Measurements from ENCODE around the gene MIR17HG.

DNA sequence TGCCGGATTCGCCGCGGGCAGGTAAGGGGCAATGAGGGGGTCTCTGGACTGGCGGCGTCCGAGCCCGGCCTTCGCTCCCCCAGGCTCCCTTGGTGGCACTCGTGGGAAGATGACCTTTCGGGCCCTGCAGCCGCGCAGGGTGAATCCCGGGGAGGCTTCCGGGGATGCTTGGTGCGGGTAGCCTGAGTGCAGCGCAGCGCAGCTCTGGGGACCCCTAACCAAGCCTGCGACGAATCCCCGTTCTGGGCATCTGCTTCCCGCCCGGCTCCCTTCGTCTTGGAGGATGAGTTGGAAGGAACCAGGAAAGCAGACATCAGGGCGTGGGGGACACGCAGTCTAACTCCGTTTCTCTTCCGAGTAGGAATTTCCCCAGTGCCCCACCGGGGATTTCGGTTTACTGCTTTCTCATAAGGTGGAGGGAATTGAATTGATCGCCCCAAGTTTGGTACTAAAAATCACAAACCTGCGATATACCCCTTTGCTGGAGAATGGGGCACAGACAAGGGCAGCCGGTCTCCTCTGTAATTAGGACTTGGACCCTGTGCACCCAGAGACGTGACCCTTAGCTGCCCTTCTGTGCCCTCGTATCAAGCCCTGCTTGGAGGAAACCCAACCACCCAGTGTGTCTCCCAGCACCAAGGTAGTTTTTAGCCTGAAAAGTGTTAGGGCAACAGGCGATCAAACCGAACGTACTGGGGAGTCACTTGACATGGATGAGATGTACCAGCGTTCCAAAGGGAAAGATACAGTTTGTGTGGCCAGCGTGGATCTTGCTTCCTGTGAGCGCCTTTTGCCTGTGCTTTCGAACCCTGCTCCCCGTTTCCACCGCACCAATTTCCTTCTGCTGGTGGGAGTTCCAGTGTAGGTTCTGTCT, 51.9 kb downstream of the MIR17HG start:
- TF ChIP-seq, protein P1, sequence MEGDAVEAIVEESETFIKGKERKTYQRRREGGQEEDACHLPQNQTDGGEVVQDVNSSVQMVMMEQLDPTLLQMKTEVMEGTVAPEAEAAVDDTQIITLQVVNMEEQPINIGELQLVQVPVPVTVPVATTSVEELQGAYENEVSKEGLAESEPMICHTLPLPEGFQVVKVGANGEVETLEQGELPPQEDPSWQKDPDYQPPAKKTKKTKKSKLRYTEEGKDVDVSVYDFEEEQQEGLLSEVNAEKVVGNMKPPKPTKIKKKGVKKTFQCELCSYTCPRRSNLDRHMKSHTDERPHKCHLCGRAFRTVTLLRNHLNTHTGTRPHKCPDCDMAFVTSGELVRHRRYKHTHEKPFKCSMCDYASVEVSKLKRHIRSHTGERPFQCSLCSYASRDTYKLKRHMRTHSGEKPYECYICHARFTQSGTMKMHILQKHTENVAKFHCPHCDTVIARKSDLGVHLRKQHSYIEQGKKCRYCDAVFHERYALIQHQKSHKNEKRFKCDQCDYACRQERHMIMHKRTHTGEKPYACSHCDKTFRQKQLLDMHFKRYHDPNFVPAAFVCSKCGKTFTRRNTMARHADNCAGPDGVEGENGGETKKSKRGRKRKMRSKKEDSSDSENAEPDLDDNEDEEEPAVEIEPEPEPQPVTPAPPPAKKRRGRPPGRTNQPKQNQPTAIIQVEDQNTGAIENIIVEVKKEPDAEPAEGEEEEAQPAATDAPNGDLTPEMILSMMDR (conservative IDR thresholded peaks at IDR 0.05): no peak
- no peak for TF ChIP-seq EZH2 (IDR thresholded peaks at IDR 0.05; ENCODE audit: low read depth)
